DMS153 (cell line): ENCODE data around the gene ANP32A.
"Not testable (repeated sequence)": the region's sequence is repeated elsewhere in the genome, so short reads cannot be mapped to it uniquely, and the experiment has no call there.

Experiments
- DNase-seq: peaks from one replicate; lab custom pipeline; 2025; lab: John Stamatoyannopoulos, UW

Gene ANP32A

DNA sequence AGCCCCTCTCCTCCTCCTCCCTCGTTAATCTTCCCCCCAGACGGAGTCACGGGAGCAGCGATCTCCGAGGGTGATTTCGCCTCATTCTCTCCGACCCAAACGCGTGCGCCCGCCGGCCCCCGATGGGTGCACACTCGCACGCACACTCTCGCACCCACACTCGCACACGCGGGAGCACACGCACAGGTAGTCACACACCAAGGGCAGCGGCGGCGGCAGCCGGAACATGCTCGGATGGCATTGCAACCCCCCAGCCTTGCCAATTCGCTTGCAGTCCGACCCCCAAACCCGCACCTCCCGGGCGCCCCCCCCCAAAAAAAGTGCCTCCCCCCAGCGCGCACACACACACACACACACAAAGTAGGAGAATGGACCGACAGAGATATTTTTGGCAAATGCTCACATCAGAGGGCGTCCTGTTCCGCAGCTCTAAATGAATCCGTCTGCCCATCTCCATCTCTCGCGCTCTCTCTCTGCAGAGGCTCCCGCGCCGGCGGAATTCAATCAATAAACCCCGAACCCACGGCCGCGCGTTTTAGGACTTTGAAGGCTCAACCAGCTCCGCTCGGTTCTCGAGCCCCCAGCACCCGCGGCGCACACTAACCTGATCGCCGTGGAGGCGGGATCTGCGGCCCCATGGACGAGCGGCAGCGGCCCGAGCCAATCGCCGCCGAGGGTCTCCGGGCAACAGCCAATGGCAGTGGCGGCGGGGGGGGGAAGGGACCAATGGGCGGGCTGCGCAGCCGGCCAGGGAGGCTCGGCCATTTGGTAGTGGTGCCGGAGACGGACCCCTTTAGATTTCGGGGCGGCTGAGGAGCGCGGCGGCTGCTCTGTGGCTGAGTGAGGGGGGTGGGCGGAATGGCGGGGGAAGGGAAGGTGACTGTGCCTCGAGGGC is at the start of gene ANP32A:
TSS of gene ANP32A (minus strand) at position 601 of the 895 bp plus-strand sequence. CDS start at position 457, 144 bp downstream.
- peak; percentile 77 for DNase-seq

DNA sequence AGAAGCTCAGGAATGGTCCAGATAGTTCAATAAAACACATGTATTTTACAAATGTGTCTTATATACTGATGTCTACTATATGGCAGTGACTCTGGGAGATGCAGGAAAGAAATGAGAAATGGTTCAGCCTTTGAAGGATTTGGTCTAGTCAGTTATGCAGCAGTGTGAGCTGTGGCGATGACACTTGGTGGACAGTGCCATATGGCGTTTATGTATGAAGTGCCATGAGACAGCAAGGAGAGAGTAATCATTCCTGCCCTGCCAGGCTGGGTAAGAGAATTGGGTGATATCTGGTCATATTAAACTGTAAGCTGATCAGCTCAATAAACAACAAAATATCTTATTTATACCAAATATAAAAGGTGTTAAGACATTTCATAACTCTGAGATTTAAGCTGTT is 47.6 kb upstream of the ANP32A start:
- DNase-seq = no peak

DNA sequence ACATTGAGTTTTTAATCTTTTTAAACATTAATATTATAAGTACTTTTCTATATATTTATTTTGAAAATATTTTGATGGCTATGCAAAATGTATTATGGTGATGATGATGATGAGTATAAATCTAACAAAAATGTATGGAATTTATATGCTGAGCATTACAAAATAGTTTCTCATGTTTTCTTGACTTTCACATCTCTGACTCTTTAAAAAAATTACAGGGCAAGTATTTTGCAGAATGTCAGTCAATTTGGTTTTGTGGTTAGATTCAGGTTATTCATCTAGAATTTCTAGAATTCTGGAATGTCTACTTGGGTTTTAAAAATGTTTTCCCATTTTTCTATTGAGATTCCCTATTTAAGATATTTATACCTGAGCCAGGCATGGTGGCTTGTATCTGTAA is 41.7 kb upstream of the ANP32A start:
- DNase-seq = no peak

DNA sequence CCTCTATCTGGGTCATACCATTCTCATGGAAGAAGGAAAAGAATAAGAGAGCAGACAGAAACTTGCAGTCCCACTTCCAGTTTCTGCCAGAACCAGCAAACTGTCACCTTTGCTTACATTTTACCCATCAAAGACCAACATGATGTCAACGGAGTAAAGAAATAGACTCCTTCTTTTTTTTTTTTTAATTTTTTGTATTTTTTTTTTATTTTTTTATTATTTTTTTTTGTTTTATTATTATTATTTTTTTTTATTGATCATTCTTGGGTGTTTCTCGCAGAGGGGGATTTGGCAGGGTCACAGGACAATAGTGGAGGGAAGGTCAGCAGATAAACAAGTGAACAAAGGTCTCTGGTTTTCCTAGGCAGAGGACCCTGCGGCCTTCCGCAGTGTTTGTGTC is 38.0 kb upstream of the ANP32A start:
- not testable (repeated sequence) for DNase-seq

DNA sequence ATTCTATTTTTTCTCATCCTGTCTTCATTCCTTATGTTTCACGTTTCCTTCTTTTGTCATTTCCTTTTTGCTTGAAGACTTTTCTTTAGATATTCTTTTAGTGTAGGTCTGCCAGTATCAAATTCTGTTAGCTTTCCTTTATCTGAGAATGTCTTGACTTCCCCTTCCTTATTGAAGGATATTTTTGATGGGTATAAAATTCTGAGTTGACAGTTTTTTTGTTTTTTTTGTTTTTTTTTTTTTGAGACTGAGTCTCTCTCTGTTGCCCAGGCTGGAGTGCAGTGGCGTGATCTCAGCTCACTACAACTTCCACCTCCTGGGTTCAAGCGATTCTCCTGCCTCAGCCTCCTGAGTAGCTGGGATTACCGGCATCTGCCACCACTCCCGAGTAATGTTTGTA is 36.7 kb upstream of the ANP32A start:
- DNase-seq = not testable (repeated sequence)

DNA sequence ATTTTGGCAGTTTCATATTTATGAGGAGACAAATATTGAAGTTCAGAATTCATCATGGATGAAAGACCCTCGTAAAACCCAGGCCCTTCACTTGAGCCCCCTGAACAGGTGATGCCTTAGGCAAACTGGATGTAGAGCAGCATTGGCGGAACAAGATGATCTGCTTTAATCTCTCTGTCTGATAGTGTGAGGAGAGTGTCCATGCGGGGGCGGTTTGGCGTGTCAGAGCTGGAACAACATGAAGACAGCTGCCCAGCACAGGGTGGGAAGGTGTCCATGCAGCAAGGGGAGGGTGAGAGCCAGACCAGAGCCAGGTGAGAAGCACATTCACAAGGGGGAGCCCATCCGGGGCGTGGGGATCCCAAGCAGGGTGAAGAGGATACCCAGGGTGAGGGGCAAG is 31.8 kb upstream of the ANP32A start:
- no peak for DNase-seq

DNA sequence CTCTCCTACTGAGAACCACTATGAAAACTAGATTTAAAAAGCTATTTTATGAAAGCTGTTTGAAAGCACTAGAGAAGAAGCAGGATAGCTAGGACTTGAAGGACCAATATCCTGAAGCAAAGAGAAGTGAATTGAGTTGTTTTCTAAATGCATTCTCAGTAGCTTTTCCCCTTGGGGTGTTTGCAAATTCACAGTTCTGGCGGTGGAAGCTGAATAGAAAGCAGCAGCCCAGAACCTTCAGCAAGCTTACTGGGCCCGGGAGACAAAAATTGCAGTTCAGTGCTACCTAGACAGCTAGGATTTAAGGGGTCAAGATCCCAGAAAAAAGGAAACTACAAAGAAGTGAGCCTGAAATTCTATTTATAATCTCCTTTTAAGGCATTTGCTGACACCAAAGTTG is 31.3 kb upstream of the ANP32A start:
- no peak for DNase-seq

DNA sequence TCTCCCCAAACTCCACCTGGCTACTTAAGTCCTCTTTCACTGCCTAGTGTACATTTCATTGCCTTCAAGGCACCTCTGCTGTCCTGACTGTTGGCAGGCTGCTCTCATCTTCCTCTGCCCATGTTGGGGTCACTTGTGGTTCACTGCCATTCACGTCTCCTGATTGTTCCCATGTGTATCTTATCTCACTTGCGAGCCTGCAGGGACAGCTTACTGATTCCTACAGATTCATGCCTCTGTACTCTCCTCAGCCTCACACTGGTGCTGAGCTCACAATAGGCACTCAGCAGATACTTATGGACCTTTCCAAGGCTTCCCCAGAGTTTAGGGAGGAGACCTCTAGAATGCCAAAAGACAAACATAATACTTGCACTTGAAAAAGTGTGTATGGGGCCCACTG is 28.8 kb upstream of the ANP32A start:
- no peak for DNase-seq

DNA sequence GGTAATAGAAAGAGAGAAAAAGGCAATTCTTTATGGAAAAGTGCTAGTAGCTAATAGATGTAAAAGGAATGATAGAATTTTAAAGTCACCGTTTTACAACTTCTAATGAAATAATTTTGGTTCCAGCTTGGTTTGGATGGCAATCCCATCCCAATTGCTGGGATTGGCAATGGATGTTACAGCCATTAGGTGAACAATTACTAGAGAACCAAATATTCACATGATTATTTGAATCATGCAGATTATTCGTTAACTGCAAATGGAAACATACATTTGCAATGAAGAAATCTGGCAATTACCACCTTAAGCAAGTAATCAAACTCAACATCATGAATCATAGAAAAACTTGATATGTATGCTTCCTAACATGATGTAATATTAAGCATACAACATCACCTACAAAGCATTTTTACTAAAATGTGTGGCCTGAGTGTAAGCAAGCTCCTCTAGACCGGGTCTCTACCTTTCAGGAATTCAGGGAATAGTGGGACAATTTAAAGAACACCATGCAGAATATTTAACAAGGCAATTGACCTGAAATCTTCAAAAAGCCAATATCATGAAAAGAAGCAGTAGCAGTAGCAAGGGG is 26.2 kb upstream of the ANP32A start:
- no peak for DNase-seq

DNA sequence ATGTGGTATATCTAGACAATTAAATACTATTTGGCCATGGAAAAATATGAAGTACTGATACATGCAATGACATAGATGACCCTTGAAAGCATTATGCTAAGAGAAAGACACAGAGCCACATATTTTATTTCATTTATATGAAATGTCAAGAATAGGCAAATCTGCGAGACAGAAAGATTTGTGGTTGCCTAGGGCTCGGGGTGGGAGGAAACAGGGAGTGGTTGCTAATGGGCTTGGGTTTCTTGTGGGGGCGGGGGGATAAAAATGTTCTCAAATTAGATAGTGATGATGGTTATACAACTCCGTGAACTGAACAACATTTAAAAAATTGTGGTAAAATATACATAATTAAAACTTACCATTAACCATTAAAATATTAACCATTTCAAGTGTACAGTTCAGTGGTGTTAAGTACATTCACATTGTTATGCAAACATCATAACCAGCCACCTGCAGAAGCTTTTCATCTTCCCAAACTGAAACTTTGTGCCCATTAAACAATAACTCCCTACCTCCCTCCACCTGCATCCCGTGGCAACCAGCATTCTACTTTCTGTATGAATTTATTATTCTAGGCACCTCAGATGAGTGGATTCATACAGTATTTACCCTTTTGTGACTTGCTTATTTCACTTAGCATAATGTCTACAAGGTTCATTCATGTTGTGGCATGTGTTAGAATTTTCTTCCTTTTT is 24.3 kb upstream of the ANP32A start:
- no peak for DNase-seq

DNA sequence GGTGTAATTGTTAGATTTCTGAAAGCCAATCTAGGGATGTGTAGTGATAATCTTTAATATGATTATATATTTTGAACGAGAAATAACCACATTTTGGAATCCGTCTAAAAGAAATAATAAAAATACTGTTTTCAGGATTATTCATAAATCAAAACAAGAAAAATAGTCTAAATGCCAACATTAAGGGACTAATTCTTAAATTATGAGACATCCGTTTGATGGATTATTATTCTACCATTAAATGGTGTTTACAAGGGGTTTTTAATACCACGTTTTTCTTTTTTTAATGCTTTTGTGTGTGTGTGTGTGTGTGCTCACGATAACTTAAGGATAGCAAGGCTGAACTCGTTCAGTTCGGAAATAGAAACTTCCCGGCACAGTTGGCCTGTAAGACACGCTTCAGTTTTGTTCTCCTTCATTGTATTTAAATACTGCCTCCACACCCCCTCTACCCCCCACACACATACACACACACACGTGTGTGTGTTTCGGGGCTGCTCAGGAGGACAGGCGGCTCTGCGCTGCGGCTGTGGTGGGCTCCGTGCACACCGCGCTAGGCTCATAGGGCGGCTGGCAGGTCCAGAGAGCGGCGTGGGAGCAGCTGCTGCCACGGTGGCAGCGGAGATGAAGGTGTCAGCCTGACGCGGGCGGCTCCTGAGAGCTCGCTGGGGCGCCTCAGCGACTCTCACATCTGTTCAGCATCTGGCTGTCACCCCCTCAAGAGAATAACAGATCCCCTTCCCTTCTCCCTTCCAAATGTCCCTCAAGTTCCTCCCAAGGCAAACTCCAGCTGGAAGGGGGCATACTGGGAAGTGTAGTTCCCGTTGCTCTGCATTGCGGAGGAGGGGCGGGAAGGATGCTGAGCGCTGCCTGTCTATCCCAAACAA is 23.0 kb upstream of the ANP32A start:
- no peak for DNase-seq

DNA sequence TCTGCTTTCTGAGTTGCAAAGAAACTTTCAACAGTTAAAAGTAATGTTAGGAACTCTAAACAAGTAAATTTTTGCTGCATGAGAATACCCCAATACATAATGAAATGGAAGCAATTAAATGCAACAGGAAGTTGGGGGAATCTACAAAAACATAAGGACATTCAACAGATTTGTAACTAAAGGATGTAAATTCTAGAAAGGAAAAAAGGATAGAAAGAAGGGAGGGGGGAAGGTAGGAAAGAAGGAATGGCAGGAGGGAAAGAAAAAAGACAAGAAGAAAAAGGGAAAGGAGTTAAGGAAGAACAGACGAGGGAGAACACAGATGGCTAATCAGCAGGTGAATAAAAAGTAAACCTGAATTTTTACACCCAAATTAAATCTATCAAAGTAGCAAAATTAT is 22.3 kb upstream of the ANP32A start:
- DNase-seq = no peak

DNA sequence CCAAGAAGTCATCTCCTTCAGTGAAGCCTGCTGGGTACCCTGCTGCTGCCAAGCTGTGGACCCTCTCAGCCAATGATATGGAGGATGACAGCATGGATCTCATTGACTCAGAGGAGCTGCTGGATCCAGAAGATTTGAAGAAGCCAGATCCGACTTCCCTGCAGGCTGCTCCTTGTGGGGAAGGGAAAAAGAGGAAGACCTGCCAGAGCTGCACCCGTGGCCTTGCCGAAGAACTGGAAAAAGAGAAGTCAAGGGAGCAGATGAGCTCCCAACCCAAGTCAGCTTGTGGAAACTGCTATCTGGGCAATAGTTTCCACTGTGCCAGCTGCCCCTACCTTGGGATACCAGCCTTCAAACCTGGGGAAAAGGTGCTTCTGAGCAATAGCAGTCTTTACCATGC is 13.7 kb upstream of the ANP32A start:
- no peak for DNase-seq

DNA sequence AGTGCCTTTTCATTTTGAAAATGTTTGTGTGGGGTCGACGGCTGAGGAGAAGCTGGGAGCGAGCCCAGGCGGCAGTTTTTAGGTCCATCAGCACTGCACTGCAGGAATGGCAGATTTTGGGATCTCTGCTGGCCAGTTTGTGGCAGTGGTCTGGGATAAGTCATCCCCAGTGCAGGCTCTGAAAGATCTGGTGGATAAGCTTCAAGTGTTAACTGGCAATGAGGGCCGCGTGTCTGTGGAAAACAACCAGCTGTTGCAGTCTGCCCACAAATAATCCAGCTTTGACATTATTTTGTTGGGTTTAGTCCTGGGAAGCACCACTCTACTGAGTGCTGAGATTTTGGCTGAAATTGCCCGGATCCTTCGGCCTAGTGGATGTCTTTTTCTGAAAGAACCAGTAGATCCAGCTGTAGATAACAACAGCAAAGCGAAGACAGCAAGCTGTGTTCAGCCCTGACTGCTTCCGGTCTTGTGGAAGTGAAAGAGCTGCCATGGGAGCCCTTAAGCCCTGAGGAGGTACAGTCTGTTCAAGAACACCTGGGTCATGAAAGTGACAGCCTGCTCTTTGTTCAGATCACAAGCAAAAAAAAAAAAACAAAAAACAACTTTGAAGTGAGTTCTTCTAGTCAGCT is 13.1 kb upstream of the ANP32A start:
- DNase-seq = no peak

DNA sequence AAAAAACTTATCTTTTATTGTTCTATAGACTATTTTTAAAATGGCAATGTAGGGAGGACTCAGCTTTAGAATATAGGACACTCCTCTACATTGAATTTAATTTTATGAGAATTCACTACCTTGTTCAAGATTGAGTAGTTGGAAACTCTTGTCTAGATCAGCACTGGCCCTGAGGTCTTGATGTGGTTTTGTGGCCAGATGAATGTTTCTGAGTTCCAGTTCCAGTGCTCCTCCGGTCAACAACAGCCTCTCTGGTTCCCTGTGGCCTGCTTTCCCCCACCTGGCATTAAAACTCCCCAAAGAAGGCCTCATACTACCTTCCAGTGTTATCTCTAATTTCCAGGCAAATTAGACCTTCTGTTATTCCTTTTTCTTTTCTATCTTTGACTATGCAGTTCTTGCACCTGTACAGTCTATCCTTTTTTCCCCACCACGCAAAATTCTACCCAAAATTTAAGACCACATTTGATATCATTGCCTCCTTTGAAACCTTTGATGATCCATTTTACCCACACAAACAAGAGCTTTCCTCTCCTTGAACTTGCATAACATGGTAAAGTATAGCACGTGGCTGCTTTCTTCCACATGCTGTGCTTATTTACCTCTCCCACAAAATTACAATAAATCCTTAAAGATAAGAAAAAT is 9.6 kb upstream of the ANP32A start:
- no peak for DNase-seq

DNA sequence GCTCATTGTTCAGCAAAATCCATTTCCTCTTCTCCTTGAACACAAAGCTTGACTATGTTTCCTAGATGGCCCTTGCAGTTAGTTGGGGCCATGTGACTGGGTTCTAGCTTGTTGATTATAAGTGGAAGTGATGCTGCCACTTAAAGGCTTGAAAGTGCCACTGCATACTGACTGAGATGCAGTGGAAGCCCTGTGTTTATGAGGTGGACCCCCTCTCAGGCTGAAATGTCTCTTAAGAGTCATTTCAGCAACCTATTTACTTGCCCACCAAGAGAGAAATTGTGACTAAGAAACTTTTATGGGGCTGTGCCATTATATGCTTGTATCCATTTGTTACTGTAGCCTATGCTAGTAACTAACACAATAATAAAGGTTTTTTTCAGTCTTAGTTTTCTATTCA is 8.4 kb upstream of the ANP32A start:
- no peak for DNase-seq

DNA sequence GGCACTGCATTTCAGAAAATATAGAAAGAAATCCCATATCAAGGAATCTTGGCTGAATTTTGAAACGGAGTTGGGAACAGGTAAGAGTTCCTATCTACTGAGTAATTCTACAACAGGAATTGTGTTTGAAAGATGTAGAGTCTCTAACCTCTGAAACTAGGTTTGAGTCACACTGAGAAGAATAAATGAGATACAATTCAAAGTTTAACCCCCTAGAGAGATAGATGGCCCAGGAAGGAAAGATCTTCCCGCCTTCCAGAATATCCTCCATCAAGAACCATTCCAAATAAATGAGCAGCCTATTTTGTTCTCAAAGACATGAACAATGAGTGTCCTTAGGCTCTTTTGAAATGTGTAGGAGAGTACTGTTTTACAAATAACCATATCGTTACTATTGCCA is 2.9 kb upstream of the ANP32A start:
- no peak for DNase-seq

DNA sequence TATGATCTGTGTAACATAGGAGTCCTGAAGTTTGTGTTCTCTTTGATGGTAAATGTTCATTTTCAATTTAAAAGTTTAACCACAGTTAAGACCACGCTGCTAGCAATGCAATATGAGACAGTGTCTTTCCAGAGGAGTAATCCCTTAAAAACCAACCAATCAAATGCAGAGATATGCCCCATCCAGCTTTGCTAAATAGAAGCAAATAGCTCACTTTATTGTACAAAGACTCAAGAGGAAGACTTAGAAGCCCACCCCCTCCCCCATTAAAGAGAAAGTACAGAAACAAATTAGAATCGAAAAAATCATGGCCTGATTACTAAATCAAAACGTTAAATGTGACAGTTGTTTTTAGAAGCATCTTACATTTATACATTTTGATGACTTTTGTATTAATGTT is 2.1 kb upstream of the ANP32A start:
- no peak for DNase-seq

DNA sequence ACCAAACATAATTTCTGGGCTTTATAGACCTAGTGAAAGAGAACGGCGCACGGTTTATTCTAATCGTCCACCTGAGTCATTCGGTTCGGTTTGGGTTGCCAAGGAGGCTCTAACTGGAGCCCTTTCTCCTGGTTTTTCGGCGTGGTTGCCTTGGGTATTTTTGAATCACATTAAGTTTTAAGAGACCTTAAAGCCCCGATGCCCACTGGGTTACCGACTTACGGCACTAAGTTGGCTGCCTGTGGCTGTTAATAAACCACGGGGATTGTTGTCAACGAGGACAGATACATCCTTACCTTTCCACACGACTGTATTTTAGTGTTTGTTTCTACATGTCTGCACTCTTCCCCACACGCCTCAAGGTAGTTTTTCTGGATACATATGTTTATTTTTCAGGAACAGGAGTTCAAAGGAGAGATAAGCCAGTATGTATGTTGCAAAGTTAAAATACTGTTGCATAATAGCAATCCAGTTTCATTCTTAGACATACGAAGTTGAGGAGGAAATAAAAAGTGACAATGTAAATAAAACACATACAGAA is 1.2 kb upstream of the ANP32A start:
- no peak for DNase-seq

DNA sequence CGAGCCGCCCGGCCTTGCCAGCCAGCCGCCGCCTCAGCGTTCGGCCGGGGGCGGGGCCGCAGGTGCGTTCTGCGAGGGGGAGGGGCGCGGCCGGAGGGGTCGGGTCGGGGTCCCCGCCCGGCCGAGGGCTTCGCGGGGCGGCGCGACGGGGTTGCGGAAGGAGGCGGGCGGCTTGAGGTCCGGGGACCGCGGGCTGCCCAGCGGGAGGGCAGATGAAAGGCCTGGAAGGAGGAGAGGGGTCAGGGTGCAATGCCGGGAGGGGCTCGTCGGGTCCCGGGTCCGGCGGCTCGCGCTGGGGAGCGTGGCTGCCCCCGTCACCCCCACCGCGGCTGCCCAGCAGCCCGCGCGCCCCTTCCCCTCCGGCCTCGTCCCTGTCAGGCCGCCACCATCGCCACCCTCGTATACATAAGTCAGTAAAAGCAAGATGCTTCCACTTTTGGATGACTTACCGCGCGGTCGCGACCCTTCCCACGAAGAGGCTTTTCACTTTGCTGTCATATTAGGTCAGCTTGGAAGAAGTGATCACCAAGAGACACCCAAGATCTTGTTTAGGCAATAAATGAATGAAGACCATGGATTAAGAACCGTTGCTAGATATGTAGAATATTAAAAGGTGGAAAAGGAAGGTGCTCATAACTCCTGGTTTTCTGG is 620 bp upstream of the ANP32A start:
- DNase-seq = no peak
